ENCODE results near the gene C9orf85.

- no peak for TF ChIP-seq CTCF (IDR thresholded peaks at IDR 0.05; ENCODE audit: low read length)
- TF ChIP-seq EZH2 (optimal IDR thresholded peaks at IDR 0.05; ENCODE audit: low read depth, low read length) = no peak
- no peak for TF ChIP-seq EZH2phosphoT487 (IDR thresholded peaks at IDR 0.05; ENCODE audit: low read length)
Observed at GRCh38 chr9:71990466-71990865, 79.0 kb downstream of the C9orf85 start.

Data from MM.1S (cell line).